Stomach (tissue), 9 donors: ENCODE data around the gene AIFM3. TPM values are rescaled to one million over a fixed set of nuclear protein-coding genes. Genes with fewer than 3 reads are reported as not detected.

Experiments used
- DNase-seq, 2 donors: peaks; one replicate each; pipeline versions ENCODE4 v3.0.0 to v3.0.0-alpha.2; 2013 to 2019
- H3K27ac ChIP-seq, 5 donors: fragments of 200-600 bp in 4 of 5; sonication (generic) in 4 of 5; one replicate each; pipeline ENCODE4 v1.5.1; 2013 to 2019; ENCODE audit warnings: mild to moderate bottlenecking in 1 of 5, moderate library complexity in 1 of 5
- H3K27me3 ChIP-seq, 3 donors: fragments of 200-600 bp; sonication (generic); one replicate each; pipeline ENCODE4 v1.5.1; 2017 to 2019; ENCODE audit warnings: mixed run types in 1 of 3
- H3K36me3 ChIP-seq, 4 donors: fragments of 200-600 bp; sonication (generic); 1 replicate in 3 of 4; 2 replicates in 1 of 4; pipeline ENCODE4 v1.5.1; 2016 to 2019
- H3K4me1 ChIP-seq, 4 donors: fragments of 200-600 bp; sonication (generic); one replicate each; pipeline ENCODE4 v1.5.1; 2016 to 2019
- H3K4me3 ChIP-seq, 4 donors: fragments of 200-600 bp; sonication (generic) in 3 of 4; one replicate each; pipeline ENCODE4 v1.5.1; 2016 to 2019; ENCODE audit warnings: mild to moderate bottlenecking in 1 of 4
- H3K9me3 ChIP-seq, 4 donors: fragments of 200-600 bp; sonication (generic); one replicate each; pipeline ENCODE4 v1.5.1; 2016 to 2019
- EP300 ChIP-seq: sonication (generic); formaldehyde crosslinking; IDR thresholded peaks from one replicate; pipeline ENCODE4 v1.6.1; 2017; ENCODE audit warnings: antibody characterized with exemption
- POLR2A ChIP-seq, 4 donors: fragments of 450-650 bp; IDR thresholded peaks; one replicate each; pipeline ENCODE4 v1.6.1; 2016; ENCODE audit warnings: antibody characterized with exemption in 4 of 4, control low read depth in 2 of 4, mild to moderate bottlenecking in 1 of 4, moderate library complexity in 1 of 4
- POLR2AphosphoS5 ChIP-seq, 3 donors: sonication (generic); formaldehyde crosslinking; IDR thresholded peaks; one replicate each; pipeline ENCODE4 v1.6.1; 2016; ENCODE audit warnings: antibody characterized with exemption in 3 of 3
- WGBS, 5 donors: extraction: QIAGEN DNeasy Blood & Tissue Kit in 3 of 5; methylation state at CpG; one replicate each; pipeline versions ENCODE4 v1.1.5 to v1.1.7; 2013 to 2018; 5-methylcytosine and 5-hydroxymethylcytosine counted together
- intact Hi-C: fragments of 100-400 bp; cut with DNase I; formaldehyde crosslinking; loops from one replicate; pipeline ENCODE4 v1.15.1; 2023; ENCODE audit warnings: low total_unique reads
- polyA plus RNA-seq, 3 donors: library from polyadenylated mRNA; stranded (reverse); fragments of 200-250 nt; gene quantifications; one replicate each; pipeline ENCODE4 v1.2.3, GENCODE V29; 2013
- total RNA-seq, 5 donors: library from RNA; depleted of rRNA; stranded (reverse); fragments of >200 nt; gene quantifications; one replicate each; pipeline versions ENCODE4 v1.1.0 to v1.2.3, GENCODE V29; 2014 to 2016
- TF ChIP-seq, protein P1 (sequence below), 7 experiments: fragments of 450-650 bp in 4 of 7; fragments of 200-600 bp in 3 of 7; sonication (generic) in 3 of 7; IDR thresholded peaks; one replicate each; pipeline ENCODE4 v1.5.1; 2016 to 2019; ENCODE audit warnings: antibody characterized with exemption in 7 of 7, control low read depth in 2 of 7, mild to moderate bottlenecking in 1 of 7
- donor health status: healthy with polysubstance abuse.
- donor health status: Bipolar disorder and iron deficiency.
- donor health status: healthy.

Gene AIFM3
- total and polyA plus RNA-seq, 8 donors, result 0.55 to 157 (median 2.1) TPM; not detected in 3

GRCh38 chr22:20988573-20989322 lies 21.7 kb downstream of the AIFM3 start:
- WGBS, 5 donors, result 88 to 94% (median 91%) methylated on average over 15 to 16 of the region's 16 CpGs
- peaks cover 0 to 6% (median 3%) of the 10 kb centered on the region in 4 donors for H3K4me1 ChIP-seq

DNA sequence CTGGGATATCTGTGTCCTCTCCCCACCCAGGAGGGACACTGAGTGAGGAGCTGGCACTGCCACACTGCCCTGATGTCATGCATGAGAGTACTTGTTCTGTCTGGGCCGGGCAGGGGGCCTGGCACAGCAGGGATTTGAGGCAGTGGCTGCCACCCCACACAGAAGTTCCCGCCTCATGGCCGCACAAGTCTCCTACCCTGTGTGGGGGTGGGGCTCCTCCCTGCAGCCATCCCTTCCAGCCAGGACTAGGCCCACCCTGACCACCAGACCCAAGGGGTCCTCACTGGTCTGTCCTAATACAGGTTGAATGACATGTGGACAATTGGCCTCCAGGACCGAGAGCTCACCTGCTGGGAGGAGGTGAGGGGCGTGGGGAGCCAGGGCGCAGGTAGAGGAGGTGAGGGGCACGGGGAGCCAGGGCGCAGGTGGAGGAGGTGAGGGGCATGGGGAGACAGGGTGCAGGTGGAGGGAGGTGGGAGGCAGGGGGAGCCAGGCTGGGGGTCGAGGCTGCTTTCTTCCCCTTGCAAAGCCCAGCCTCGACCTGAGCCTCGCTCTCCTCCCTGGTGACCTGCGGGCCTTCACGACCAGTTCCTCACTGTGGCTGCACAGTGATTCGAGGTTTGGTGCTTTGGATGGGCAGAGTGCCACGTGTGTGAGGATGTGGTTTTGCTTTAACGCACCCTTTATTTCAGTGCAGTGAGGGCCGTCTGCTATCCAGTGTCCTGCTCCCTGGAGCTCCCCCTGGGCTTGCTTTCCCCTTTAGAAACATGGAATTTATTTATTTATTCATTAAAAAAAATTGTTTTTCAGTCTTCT lies 22.5 kb downstream of the AIFM3 start:
- no peaks in the 10 kb centered on the region for H3K9me3 ChIP-seq
- no peak for DNase-seq
- TF ChIP-seq POLR2A (IDR thresholded peaks at IDR 0.05) (no peak), EP300 (no peak), POLR2AphosphoS5 (IDR thresholded peaks at IDR 0.05) (no peak)
- TF ChIP-seq, protein P1, sequence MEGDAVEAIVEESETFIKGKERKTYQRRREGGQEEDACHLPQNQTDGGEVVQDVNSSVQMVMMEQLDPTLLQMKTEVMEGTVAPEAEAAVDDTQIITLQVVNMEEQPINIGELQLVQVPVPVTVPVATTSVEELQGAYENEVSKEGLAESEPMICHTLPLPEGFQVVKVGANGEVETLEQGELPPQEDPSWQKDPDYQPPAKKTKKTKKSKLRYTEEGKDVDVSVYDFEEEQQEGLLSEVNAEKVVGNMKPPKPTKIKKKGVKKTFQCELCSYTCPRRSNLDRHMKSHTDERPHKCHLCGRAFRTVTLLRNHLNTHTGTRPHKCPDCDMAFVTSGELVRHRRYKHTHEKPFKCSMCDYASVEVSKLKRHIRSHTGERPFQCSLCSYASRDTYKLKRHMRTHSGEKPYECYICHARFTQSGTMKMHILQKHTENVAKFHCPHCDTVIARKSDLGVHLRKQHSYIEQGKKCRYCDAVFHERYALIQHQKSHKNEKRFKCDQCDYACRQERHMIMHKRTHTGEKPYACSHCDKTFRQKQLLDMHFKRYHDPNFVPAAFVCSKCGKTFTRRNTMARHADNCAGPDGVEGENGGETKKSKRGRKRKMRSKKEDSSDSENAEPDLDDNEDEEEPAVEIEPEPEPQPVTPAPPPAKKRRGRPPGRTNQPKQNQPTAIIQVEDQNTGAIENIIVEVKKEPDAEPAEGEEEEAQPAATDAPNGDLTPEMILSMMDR (IDR thresholded peaks at IDR 0.05), result no peak
- intact Hi-C loops, result no loop called here
- H3K27ac ChIP-seq, result no peak overlapping the region
- no peak overlapping the region for H3K4me3 ChIP-seq
- no peaks in the 10 kb centered on the region for H3K27me3 ChIP-seq
- H3K36me3 ChIP-seq, result peaks cover 37 to 94% (median 83%) of the 10 kb centered on the region in 4 donors
- no peaks in the 10 kb centered on the region for H3K4me1 ChIP-seq
- 45 to 75% (median 64%) methylated on average over 13 to 17 of the region's 17 CpGs for WGBS, 5 donors

More at GRCh38 chr22:20988573-20989322, 21.7 kb downstream of the AIFM3 start:
- intact Hi-C loops, result no loop called here
- no peak for DNase-seq
- Histone ChIP-seq H3K27ac (no peak overlapping the region), H3K36me3 (peaks cover 37 to 94% (median 80%) of the 10 kb centered on the region in 4 donors), H3K4me3 (no peak overlapping the region), H3K9me3 (no peaks in the 10 kb centered on the region), H3K27me3 (no peaks in the 10 kb centered on the region)
- no peak for TF ChIP-seq POLR2AphosphoS5 (IDR thresholded peaks at IDR 0.05)
- TF ChIP-seq, protein P1 (IDR thresholded peaks at IDR 0.05), result no peak
- no peak for TF ChIP-seq EP300
- no peak for TF ChIP-seq POLR2A (IDR thresholded peaks at IDR 0.05)

DNA sequence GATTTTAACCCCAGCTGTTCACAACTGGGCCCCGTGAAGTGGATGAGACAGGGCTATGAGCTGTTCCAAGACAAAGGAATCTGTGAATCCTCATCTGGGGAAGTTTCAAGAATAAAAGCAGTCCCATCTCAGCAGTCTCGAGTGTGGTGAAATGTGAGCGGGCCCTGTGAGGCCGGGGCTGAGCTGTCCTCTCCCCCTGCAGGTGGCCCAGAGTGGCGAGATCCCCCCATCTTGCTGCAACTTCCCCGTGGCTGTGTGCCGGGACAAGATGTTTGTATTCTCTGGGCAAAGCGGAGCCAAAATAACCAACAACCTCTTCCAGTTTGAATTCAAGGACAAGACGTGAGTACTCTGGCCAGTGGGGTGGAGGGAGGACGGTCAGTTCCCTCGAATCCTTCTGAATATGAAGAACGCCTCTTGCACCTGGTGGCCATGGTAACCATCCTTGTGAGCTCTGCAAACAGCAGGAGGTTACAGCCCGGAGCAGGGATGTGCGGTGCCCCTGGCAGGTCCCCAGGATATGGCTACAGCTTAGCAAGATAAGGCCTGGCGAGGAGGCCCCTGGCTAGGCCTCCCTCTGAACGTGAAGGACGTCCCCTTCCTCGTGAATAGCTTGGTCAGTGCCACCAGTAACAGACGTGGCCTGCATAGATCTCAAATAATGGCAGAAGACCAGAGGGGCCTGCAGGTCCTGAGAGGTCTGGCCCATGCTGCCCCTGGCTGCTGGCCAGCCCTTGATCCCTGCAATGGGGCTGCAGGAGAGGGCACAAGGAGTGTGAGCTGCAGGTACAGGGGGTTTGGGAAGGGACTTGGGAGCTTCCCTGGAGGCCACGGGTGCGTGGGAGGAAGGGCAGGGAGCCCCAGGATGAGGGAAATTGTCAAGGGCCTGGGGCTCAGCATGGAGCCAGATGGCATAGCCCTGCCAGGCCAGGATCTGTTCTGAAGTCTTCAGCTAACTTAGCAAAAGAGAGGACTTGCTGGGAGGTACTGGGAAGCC lies 23.4 kb downstream of the AIFM3 start:
- Histone ChIP-seq H3K4me3 (no peak overlapping the region), H3K9me3 (no peaks in the 10 kb centered on the region), H3K36me3 (peaks cover 36 to 97% (median 88%) of the 10 kb centered on the region in 4 donors), H3K27me3 (no peaks in the 10 kb centered on the region), H3K4me1 (no peaks in the 10 kb centered on the region), H3K27ac (no peak overlapping the region)
- DNase-seq, result no peak
- WGBS, 5 donors, result 77 to 85% (median 78%) methylated on average over 17 to 21 of the region's 21 CpGs
- intact Hi-C loops, result no loop called here
- no peak for TF ChIP-seq POLR2AphosphoS5 (IDR thresholded peaks at IDR 0.05)
- TF ChIP-seq EP300, result no peak
- no peak for TF ChIP-seq POLR2A (IDR thresholded peaks at IDR 0.05)
- TF ChIP-seq, protein P1 (IDR thresholded peaks at IDR 0.05), result no peak
